Measurements from ENCODE around the gene CITED4.
"Not testable (repeated sequence)": the region's sequence is repeated elsewhere in the genome, so short reads cannot be mapped to it uniquely, and the experiment has no call there.

Gene CITED4

DNA sequence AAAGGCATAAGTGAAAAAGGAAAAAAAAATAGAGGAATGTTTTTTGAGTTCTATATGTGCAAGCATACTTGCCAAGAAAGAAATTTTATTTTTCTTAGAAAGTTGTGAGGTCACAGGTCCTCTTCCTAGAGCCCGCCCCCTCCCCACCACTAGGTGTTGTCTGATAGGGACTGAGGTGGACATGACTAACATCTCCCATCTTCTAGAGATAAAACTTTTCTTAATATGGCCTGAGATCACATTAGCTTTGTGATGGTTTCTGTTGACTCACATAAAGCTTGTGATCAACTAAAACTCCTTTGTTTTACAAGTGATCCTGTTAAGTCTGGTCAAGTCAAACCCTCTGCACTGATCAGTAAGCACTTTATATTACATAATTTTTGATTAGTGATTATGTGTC lies 33.4 kb upstream of the CITED4 start:
- H3K27ac ChIP-seq: no peak overlapping the region
- TF ChIP-seq, protein P1, sequence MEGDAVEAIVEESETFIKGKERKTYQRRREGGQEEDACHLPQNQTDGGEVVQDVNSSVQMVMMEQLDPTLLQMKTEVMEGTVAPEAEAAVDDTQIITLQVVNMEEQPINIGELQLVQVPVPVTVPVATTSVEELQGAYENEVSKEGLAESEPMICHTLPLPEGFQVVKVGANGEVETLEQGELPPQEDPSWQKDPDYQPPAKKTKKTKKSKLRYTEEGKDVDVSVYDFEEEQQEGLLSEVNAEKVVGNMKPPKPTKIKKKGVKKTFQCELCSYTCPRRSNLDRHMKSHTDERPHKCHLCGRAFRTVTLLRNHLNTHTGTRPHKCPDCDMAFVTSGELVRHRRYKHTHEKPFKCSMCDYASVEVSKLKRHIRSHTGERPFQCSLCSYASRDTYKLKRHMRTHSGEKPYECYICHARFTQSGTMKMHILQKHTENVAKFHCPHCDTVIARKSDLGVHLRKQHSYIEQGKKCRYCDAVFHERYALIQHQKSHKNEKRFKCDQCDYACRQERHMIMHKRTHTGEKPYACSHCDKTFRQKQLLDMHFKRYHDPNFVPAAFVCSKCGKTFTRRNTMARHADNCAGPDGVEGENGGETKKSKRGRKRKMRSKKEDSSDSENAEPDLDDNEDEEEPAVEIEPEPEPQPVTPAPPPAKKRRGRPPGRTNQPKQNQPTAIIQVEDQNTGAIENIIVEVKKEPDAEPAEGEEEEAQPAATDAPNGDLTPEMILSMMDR (IDR thresholded peaks at IDR 0.05): no peak
- no peak overlapping the region for H3K4me3 ChIP-seq
- DNase-seq (ENCODE audit: low spot score): no peak

DNA sequence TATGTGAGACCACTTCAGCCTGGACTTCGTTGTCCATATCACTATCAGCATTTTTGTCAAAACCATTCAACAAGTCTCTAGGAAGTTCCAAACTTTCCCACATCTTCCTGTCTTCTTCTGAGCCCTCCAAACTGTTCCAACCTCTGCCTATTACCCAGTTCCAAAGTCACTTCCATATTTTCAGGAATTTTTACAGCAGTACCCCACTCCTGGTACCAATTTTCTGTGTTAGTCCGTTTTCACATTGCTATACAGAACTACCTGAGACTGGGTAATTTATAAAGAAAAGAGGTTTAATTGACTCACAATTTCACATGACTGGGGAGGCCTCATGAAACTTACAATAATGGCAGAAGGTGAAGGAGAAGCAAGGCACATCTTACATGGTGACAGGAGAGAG lies 32.7 kb upstream of the CITED4 start:
- DNase-seq (ENCODE audit: low spot score); H3K4me3 ChIP-seq; H3K27ac ChIP-seq: not testable (repeated sequence)

DNA sequence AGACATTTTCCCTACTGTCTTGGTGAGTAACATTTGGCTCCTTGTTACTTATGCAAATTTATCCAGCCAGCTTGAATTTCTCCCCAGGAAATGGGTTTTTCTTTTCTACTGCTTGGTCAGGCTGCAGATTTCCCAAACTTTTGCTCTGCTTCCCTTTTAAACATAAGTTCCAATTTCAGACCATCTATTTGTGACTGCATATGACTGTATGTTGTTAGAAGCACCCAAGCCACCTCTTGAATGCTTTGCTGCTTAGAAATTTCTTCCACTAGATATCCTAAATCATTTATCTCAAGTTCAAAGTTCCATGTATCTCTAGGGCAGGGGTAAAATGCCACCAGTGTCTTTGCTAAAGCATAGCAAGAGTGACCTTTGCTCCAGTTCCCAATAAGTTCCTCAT lies 32.3 kb upstream of the CITED4 start:
- DNase-seq (ENCODE audit: low spot score): no peak
- H3K27ac ChIP-seq: no peak overlapping the region
- no peak overlapping the region for H3K4me3 ChIP-seq
- TF ChIP-seq, protein P1 (IDR thresholded peaks at IDR 0.05): no peak

DNA sequence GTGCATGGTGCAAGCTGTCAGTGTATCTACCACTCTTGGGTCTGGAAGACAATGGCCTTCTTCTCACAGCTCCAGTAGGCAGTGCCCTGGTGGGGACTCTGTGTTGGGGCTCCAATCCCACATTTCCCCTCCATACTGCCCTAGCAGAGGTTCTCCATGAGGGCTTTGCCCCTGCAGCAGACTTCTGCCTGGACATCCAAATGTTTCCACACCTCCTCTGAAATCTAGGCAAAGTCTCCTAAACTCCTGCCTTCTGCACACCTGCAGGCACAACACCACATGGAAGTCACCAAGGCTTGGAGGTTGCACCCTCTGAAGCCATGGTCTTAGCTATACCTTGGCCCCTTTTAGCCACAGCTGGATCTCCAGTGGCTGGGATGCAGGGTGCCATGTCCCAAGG lies 31.8 kb upstream of the CITED4 start:
- Histone ChIP-seq H3K27ac (no peak overlapping the region), H3K4me3 (no peak overlapping the region)
- TF ChIP-seq, protein P1 (IDR thresholded peaks at IDR 0.05): no peak
- DNase-seq (ENCODE audit: low spot score): no peak

GRCh38 chr1:40892354-40892753 lies 30.2 kb upstream of the CITED4 start:
- H3K27ac ChIP-seq: no peak overlapping the region
- DNase-seq (ENCODE audit: low spot score): no peak
- TF ChIP-seq, protein P1 (IDR thresholded peaks at IDR 0.05): no peak
- no peak overlapping the region for H3K4me3 ChIP-seq

- TF ChIP-seq, protein P1 (IDR thresholded peaks at IDR 0.05): no peak
- no peak overlapping the region for H3K4me3 ChIP-seq
- DNase-seq (ENCODE audit: low spot score): no peak
- no peak overlapping the region for H3K27ac ChIP-seq
Observed at GRCh38 chr1:40890771-40891170, 28.6 kb upstream of the CITED4 start.

DNA sequence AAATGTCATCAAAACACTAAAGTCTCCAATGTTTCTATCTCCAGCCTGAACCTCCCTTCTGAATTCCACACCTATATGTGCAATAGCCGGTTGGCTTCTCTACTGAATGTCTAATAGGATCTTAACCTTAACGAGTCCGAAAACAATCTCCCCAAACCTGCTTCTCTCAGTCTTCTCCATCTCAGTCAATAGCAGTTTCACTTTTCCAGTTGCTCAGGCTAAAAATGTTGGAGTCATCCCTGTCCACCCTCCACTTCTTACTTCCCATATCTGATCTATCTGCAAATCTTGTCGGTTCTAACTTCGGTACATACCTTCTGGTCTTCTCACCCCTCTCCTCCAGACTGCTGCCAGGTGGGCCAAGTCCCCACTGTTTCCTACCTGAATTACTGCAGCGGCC lies 25.5 kb upstream of the CITED4 start:
- no peak overlapping the region for H3K27ac ChIP-seq
- no peak overlapping the region for H3K4me3 ChIP-seq

More for the DNA sequence above, 25.5 kb upstream of the CITED4 start:
- DNase-seq (ENCODE audit: low spot score): no peak
- TF ChIP-seq, protein P1 (IDR thresholded peaks at IDR 0.05): no peak
